Measurements from ENCODE around the gene AFAP1. TPM values are rescaled to one million over a fixed set of nuclear protein-coding genes. Genes with fewer than 3 reads are reported as not detected.

Gene AFAP1
- total RNA-seq, 4 donors from 2014 or later: 4.4 to 16.6 (median 10.7) TPM

GRCh38 chr4:7970361-7970946 lies 30.8 kb upstream of the AFAP1 start:
- TF ChIP-seq CTCF (IDR thresholded peaks at IDR 0.05): no peak
- Histone ChIP-seq H3K9me3 (no peaks in the 10 kb centered on the region), H3K36me3 (no peaks in the 10 kb centered on the region), H3K27me3 (no peaks in the 10 kb centered on the region), H3K4me3 (peak overlapping the region in 2 of 4 donors; percentile 10 to 46), H3K4me1 (peaks cover 38 to 76% (median 56%) of the 10 kb centered on the region in 3 donors), H3K27ac (peak overlapping the region; percentile 66 to 93 (median 80))
- 42 to 46% methylated on average over 10 to 11 of the region's 13 CpGs for WGBS, 2 donors
- intact Hi-C loops (cut with DNase I): no loop called here
- DNase-seq: no peak

GRCh38 chr4:7968262-7968896 lies 28.7 kb upstream of the AFAP1 start:
- H3K36me3 ChIP-seq: no peaks in the 10 kb centered on the region
- peak overlapping the region; percentile 23 to 93 (median 80) for H3K27ac ChIP-seq
- DNase-seq: no peak
- WGBS, 2 donors: 74 to 76% methylated on average over 12 to 16 of the region's 16 CpGs
- H3K9me3 ChIP-seq: no peaks in the 10 kb centered on the region
- H3K4me3 ChIP-seq: no peak overlapping the region
- peaks cover 45 to 89% (median 61%) of the 10 kb centered on the region in 3 donors for H3K4me1 ChIP-seq
- TF ChIP-seq CTCF (IDR thresholded peaks at IDR 0.05) (no peak), POLR2A (IDR thresholded peaks at IDR 0.05) (no peak)
- no peaks in the 10 kb centered on the region for H3K27me3 ChIP-seq
- intact Hi-C loops (cut with DNase I): no loop called here

GRCh38 chr4:7967501-7968261 lies 28.0 kb upstream of the AFAP1 start:
- TF ChIP-seq POLR2A (IDR thresholded peaks at IDR 0.05) (no peak), CTCF (IDR thresholded peaks at IDR 0.05) (no peak)
- intact Hi-C loops (cut with DNase I): no loop called here
- Histone ChIP-seq H3K4me1 (peaks cover 45 to 89% (median 54%) of the 10 kb centered on the region in 3 donors), H3K36me3 (no peaks in the 10 kb centered on the region), H3K4me3 (no peak overlapping the region), H3K27ac (peak overlapping the region; percentile 23 to 93 (median 80)), H3K9me3 (no peaks in the 10 kb centered on the region), H3K27me3 (no peaks in the 10 kb centered on the region)
- 66 to 72% methylated on average over 14 to 16 of the region's 21 CpGs for WGBS, 2 donors
- no peak for DNase-seq

GRCh38 chr4:7967063-7967440 lies 27.4 kb upstream of the AFAP1 start:
- intact Hi-C loops (cut with DNase I): no loop called here
- no peaks in the 10 kb centered on the region for H3K36me3 ChIP-seq
- H3K4me1 ChIP-seq: peaks cover 38 to 85% (median 48%) of the 10 kb centered on the region in 3 donors
- WGBS, 2 donors: 96% methylated on average over 5 of the region's 9 CpGs; no CpG with 5 or more reads in 1 of the 2 donors
- H3K27me3 ChIP-seq: no peaks in the 10 kb centered on the region
- H3K27ac ChIP-seq: peak overlapping the region in 2 of 4 donors; percentile 23 to 93
- H3K4me3 ChIP-seq: no peak overlapping the region
- H3K9me3 ChIP-seq: no peaks in the 10 kb centered on the region
- no peak for TF ChIP-seq POLR2A (IDR thresholded peaks at IDR 0.05)
- no peak for TF ChIP-seq CTCF (IDR thresholded peaks at IDR 0.05)
- DNase-seq: no peak

Data from esophagus squamous epithelium (tissue), 5 donors.